Smooth muscle cell (in vitro differentiated cells): Measurements from ENCODE around the gene BRINP3. TPM values are rescaled to one million over a fixed set of nuclear protein-coding genes. Genes with fewer than 3 reads are reported as not detected.

Experiments used
- DNase-seq: peaks from one replicate; lab custom pipeline; 2025; ENCODE audit not compliant: unreplicated experiment; lab: John Stamatoyannopoulos, UW
- H2AFZ ChIP-seq: fragments of 200-600 bp; sonication (generic); 2 replicates; pipeline ENCODE4 v1.6.0; 2016; ENCODE audit warnings: antibody characterized with exemption, low read depth, mild to moderate bottlenecking
- H3F3A ChIP-seq: fragments of 200-600 bp; sonication (generic); 2 replicates; pipeline ENCODE4 v1.6.0; 2017; ENCODE audit warnings: antibody characterized with exemption, low read depth
- H3K27ac ChIP-seq: fragments of 200-600 bp; sonication (generic); 2 replicates; pipeline ENCODE4 v1.5.1; 2016; ENCODE audit warnings: low read depth, mild to moderate bottlenecking
- H3K27me3 ChIP-seq: fragments of 200-600 bp; sonication (generic); 2 replicates; pipeline ENCODE4 v1.6.1; 2016; ENCODE audit warnings: low read depth, mild to moderate bottlenecking
- H3K36me3 ChIP-seq: fragments of 200-600 bp; sonication (generic); 2 replicates; pipeline ENCODE4 v1.5.1; 2016; ENCODE audit warnings: low read depth
- H3K4me1 ChIP-seq: fragments of 200-600 bp; sonication (generic); 2 replicates; pipeline ENCODE4 v1.5.1; 2016; ENCODE audit warnings: low read depth
- H3K4me2 ChIP-seq: fragments of 200-600 bp; sonication (generic); 2 replicates; pipeline ENCODE4 v1.6.0; 2016; ENCODE audit warnings: mild to moderate bottlenecking
- H3K4me3 ChIP-seq: fragments of 200-600 bp; sonication (generic); 2 replicates; pipeline ENCODE4 v1.5.1; 2016; ENCODE audit warnings: mild to moderate bottlenecking
- H3K79me2 ChIP-seq: fragments of 200-600 bp; sonication (generic); 2 replicates; pipeline ENCODE4 v1.6.0; 2016; ENCODE audit warnings: low read depth, mild to moderate bottlenecking
- H3K9ac ChIP-seq: fragments of 200-600 bp; sonication (generic); 2 replicates; pipeline ENCODE4 v1.6.0; 2016; ENCODE audit warnings: low read depth
- H3K9me3 ChIP-seq: fragments of 200-600 bp; sonication (generic); replicated peaks from 2 replicates; pipeline ENCODE4 v1.5.1; 2016; ENCODE audit warnings: low read depth
- H4K20me1 ChIP-seq: fragments of 200-600 bp; sonication (generic); 2 replicates; pipeline ENCODE4 v1.6.0; 2016; ENCODE audit warnings: low read depth
- CTCF ChIP-seq: fragments of 200-600 bp; sonication (generic); IDR thresholded peaks from 2 replicates; pipeline ENCODE4 v1.5.1; 2017; ENCODE audit warnings: borderline replicate concordance, mild to moderate bottlenecking, antibody characterized with exemption; ENCODE audit not compliant: insufficient read depth, poor library complexity, severe bottlenecking
- WGBS: methylation state at CpG from one replicate; pipeline ENCODE4 v1.1.7; 2016; ENCODE audit warnings: low lambda C conversion rate; 5-methylcytosine and 5-hydroxymethylcytosine counted together
- polyA plus RNA-seq: library from polyadenylated mRNA; unstranded; fragments of >200 nt; fragmentation: Nextera tagmentation; extraction: Ambion mirVana; gene quantifications from 2 replicates; pipeline ENCODE4 v1.2.1, GENCODE V29; 2016
- total RNA-seq: library from RNA; depleted of rRNA; stranded (reverse); fragments of >200 nt; gene quantifications from 2 replicates; pipeline ENCODE4 v1.2.3, GENCODE V29; 2014

The BRINP3 gene
- total and polyA plus RNA-seq, 2 experiments from 2014 or later, result not detected

GRCh38 chr1:190159146-190159545 lies 318.5 kb downstream of the BRINP3 start:
- WGBS, result 87% methylated on average over 2 of the region's 2 CpGs
- Histone ChIP-seq H3K4me2 (no peak overlapping the region), H3K9ac (no peak overlapping the region), H3K9me3 (no peaks in the 10 kb centered on the region), H3K79me2 (no peaks in the 10 kb centered on the region), H3K4me3 (no peak overlapping the region), H3K27ac (no peak overlapping the region), H3K36me3 (no peaks in the 10 kb centered on the region), H2AFZ (no peak overlapping the region), H3K4me1 (no peaks in the 10 kb centered on the region), H4K20me1 (no peaks in the 10 kb centered on the region), H3K27me3 (no peaks in the 10 kb centered on the region), H3F3A (no peaks in the 10 kb centered on the region)
- no peak for TF ChIP-seq CTCF
- no peak for DNase-seq

GRCh38 chr1:190154744-190155143 lies 322.9 kb downstream of the BRINP3 start:
- no peaks in the 10 kb centered on the region for H3K27me3 ChIP-seq
- WGBS, result 66% methylated on average over 2 of the region's 2 CpGs
- H3F3A ChIP-seq, result no peaks in the 10 kb centered on the region
- no peak overlapping the region for H2AFZ ChIP-seq
- DNase-seq, result no peak
- H3K9ac ChIP-seq, result no peak overlapping the region
- no peaks in the 10 kb centered on the region for H3K9me3 ChIP-seq
- H3K4me3 ChIP-seq, result no peak overlapping the region
- no peaks in the 10 kb centered on the region for H3K79me2 ChIP-seq
- no peak overlapping the region for H3K27ac ChIP-seq
- no peak for TF ChIP-seq CTCF
- no peak overlapping the region for H3K4me2 ChIP-seq
- H3K36me3 ChIP-seq, result no peaks in the 10 kb centered on the region
- no peaks in the 10 kb centered on the region for H4K20me1 ChIP-seq
- no peaks in the 10 kb centered on the region for H3K4me1 ChIP-seq

GRCh38 chr1:190147616-190148015 lies 330.0 kb downstream of the BRINP3 start:
- H3K4me2 ChIP-seq, result no peak overlapping the region
- H4K20me1 ChIP-seq, result no peaks in the 10 kb centered on the region
- no peak overlapping the region for H3K4me3 ChIP-seq
- H3K27ac ChIP-seq, result no peak overlapping the region
- TF ChIP-seq CTCF, result no peak
- no peak for DNase-seq
- no peaks in the 10 kb centered on the region for H3K4me1 ChIP-seq
- no peaks in the 10 kb centered on the region for H3F3A ChIP-seq
- no peak overlapping the region for H3K9ac ChIP-seq
- WGBS, result 75% methylated on average over 2 of the region's 2 CpGs
- H2AFZ ChIP-seq, result no peak overlapping the region
- H3K9me3 ChIP-seq, result no peaks in the 10 kb centered on the region
- no peaks in the 10 kb centered on the region for H3K79me2 ChIP-seq
- H3K27me3 ChIP-seq, result no peaks in the 10 kb centered on the region
- no peaks in the 10 kb centered on the region for H3K36me3 ChIP-seq

- no peak for DNase-seq
- 89% methylated on average over 2 of the region's 2 CpGs for WGBS
- H3K4me2 ChIP-seq, result no peak overlapping the region
- no peak overlapping the region for H3K27ac ChIP-seq
- no peak overlapping the region for H3K9ac ChIP-seq
- H3K9me3 ChIP-seq, result no peaks in the 10 kb centered on the region
- H2AFZ ChIP-seq, result no peak overlapping the region
- H3K79me2 ChIP-seq, result no peaks in the 10 kb centered on the region
- H3F3A ChIP-seq, result no peaks in the 10 kb centered on the region
- H3K27me3 ChIP-seq, result no peaks in the 10 kb centered on the region
- no peak overlapping the region for H3K4me3 ChIP-seq
- no peaks in the 10 kb centered on the region for H4K20me1 ChIP-seq
- no peak for TF ChIP-seq CTCF
- no peaks in the 10 kb centered on the region for H3K4me1 ChIP-seq
- no peaks in the 10 kb centered on the region for H3K36me3 ChIP-seq
Measured at GRCh38 chr1:190144650-190145049, 333.0 kb downstream of the BRINP3 start.
